Natural killer cell (primary cell): ENCODE results near the gene TSR2. TPM values are rescaled to one million over a fixed set of nuclear protein-coding genes. Genes with fewer than 3 reads are reported as not detected.

Source experiments
- ATAC-seq, 3 donors: fragments of 150-1000 bp in 2 of 3; fragments of 200-7000 bp in 1 of 3; cut with Tn5 transposase; 1 replicate in 1 of 3; 2 replicates in 2 of 3; pipeline ENCODE4 v1.10.0; 2021; ENCODE audit warnings: mild to moderate bottlenecking in 2 of 3, moderate library complexity in 2 of 3
- DNase-seq, 2 donors: peaks; one replicate each; pipeline versions ENCODE4 v3.0.0 to v3.0.0-alpha.2; 2013 to 2021; ENCODE audit warnings: mixed read lengths in 1 of 2
- H3K27ac ChIP-seq: one replicate; pipeline ENCODE4 v1.5.1; 2013; ENCODE audit warnings: mild to moderate bottlenecking, low read length
- H3K27me3 ChIP-seq: one replicate; pipeline ENCODE4 v1.6.1; 2013; ENCODE audit warnings: low read length; ENCODE audit not compliant: control insufficient read depth, insufficient read depth
- H3K36me3 ChIP-seq: one replicate; pipeline ENCODE4 v1.6.1; 2013; ENCODE audit warnings: low read length; ENCODE audit not compliant: control insufficient read depth, insufficient read depth
- H3K4me1 ChIP-seq: one replicate; pipeline ENCODE4 v1.6.1; 2013; ENCODE audit warnings: low read length; ENCODE audit not compliant: control insufficient read depth, insufficient read depth
- H3K4me3 ChIP-seq: one replicate; pipeline ENCODE4 v1.5.1; 2013; ENCODE audit warnings: low read length
- H3K9me3 ChIP-seq: one replicate; pipeline ENCODE4 v1.6.1; 2013; ENCODE audit warnings: low read length; ENCODE audit not compliant: control insufficient read depth, insufficient read depth
- H3K27ac Mint-ChIP-seq, 2 donors: one replicate each; pipeline ENCODE4 v1.8.0; 2022; ENCODE audit warnings: mild to moderate bottlenecking in 2 of 2, mixed read lengths in 2 of 2, moderate library complexity in 1 of 2
- H3K27me3 Mint-ChIP-seq, 2 donors: one replicate each; pipeline ENCODE4 v1.8.0; 2022; ENCODE audit warnings: low read depth in 2 of 2, mixed read lengths in 2 of 2
- H3K36me3 Mint-ChIP-seq: one replicate; pipeline ENCODE4 v1.8.0; 2022; ENCODE audit warnings: mixed read lengths
- H3K4me1 Mint-ChIP-seq, 2 donors: one replicate each; pipeline ENCODE4 v1.8.0; 2022; ENCODE audit warnings: mixed read lengths in 2 of 2
- H3K4me3 Mint-ChIP-seq: one replicate; pipeline ENCODE4 v1.8.0; 2022; ENCODE audit warnings: mild to moderate bottlenecking, moderate library complexity, mixed read lengths
- H3K9me3 Mint-ChIP-seq, 2 donors: one replicate each; pipeline ENCODE4 v1.8.0; 2022; ENCODE audit warnings: mixed read lengths in 2 of 2
- CTCF ChIP-seq: fragments of 200-600 bp; IDR thresholded peaks from one replicate; pipeline ENCODE4 v1.8.0; 2022; ENCODE audit warnings: antibody characterized with exemption
- WGBS: methylation state at CpG from one replicate; pipeline ENCODE4 v1.1.7; 2013; ENCODE audit warnings: missing lambda C conversion rate; ENCODE audit not compliant: insufficient coverage; 5-methylcytosine and 5-hydroxymethylcytosine counted together
- intact Hi-C: fragments of 100-400 bp; cut with micrococcal nuclease; formaldehyde crosslinking; loops from one replicate; pipeline ENCODE4 v1.14.2; 2022
- total RNA-seq, 4 donors: library from RNA; stranded (reverse); fragments of 120-200 nt in 1 of 4; gene quantifications; one replicate each; pipeline versions ENCODE4 v1.2.3 to v1.2.4, GENCODE V29; 2013 to 2022

The TSR2 gene
- total RNA-seq, 3 donors from 2014 or later (not counting 1 experiment from before 2014, with no cell fraction given), result 39.0 to 40.4 (median 40.0) TPM

- Mint-ChIP-seq H3K36me3 (no peaks in the 10 kb centered on the region), H3K9me3 (no peaks in the 10 kb centered on the region), H3K4me3 (no peak overlapping the region), H3K27ac (no peak overlapping the region), H3K27me3 (no peaks in the 10 kb centered on the region), H3K4me1 (no peaks in the 10 kb centered on the region)
- H3K4me3 ChIP-seq, result no peak overlapping the region
- no peaks in the 10 kb centered on the region for H3K4me1 ChIP-seq
- H3K27me3 ChIP-seq, result no peaks in the 10 kb centered on the region
- ATAC-seq, result no peak
- no peak overlapping the region for H3K27ac ChIP-seq
- no peaks in the 10 kb centered on the region for H3K9me3 ChIP-seq
- intact Hi-C loops, result no loop called here
- no peak for DNase-seq
- 89% methylated on average over 6 of the region's 10 CpGs for WGBS
- H3K36me3 ChIP-seq, result no peaks in the 10 kb centered on the region
- TF ChIP-seq CTCF, result no peak
Observed at GRCh38 chrX:54473993-54474859, 34.0 kb downstream of the TSR2 start.

DNA sequence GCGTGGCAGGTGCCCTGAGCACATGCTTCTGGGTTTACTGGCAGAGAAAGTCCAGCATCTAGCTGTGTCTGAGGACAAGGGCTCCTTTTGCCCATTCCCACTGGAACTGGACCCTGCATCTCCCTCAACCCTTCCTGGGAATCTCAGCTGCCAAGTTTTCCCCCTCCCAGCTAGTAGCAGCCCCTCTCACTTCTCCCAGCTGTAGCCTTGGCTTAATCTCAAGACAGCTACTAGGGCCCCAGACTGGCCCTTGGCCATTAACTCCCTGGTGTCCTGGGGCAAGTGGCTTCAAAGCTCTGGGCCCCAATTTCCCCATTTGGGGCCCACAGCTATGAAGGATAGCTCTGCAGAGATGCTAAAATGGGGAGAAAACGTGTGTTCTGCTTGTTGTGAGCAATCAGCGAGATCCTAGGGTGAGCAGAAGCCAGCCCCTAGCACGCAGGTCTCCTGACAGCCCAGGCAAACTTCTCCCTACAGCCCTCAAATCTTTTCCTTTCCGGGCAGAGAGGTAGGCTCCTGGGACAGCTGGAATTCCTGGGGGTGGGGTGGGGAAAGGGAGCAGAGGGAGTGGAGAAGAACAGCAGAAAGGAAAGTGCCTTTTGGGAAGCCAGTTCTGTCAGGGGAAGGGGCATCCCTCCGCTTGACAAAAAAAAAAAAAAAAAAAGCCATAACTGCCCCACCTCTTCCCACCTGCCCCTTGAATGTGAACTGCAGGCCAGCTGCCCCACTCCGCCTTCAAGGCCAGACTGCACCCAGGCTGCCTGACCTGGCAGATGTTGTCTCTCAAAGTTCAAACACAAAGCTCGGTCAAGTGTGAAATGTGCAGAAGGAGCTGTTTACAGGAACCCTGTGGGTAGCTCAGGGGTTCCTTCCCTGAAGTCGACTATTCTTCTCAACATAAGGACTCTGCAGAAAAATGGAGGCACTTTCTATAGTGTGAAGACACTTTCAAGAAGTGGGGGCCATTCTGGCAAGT, 39.2 kb downstream of the TSR2 start:
- intact Hi-C loops, result no loop called here
- H3K4me3 Mint-ChIP-seq, result no peak overlapping the region
- no peaks in the 10 kb centered on the region for H3K27me3 ChIP-seq
- no peaks in the 10 kb centered on the region for H3K9me3 ChIP-seq
- ATAC-seq, result no peak
- H3K4me1 Mint-ChIP-seq, result no peaks in the 10 kb centered on the region
- no peak overlapping the region for H3K27ac ChIP-seq
- no peak for TF ChIP-seq CTCF
- H3K36me3 Mint-ChIP-seq, result no peaks in the 10 kb centered on the region
- H3K4me1 ChIP-seq, result no peaks in the 10 kb centered on the region
- no peak for DNase-seq
- peaks cover 7 to 10% of the 10 kb centered on the region in 2 donors for H3K27me3 Mint-ChIP-seq
- H3K36me3 ChIP-seq, result no peaks in the 10 kb centered on the region
- no peak overlapping the region for H3K27ac Mint-ChIP-seq
- no peaks in the 10 kb centered on the region for H3K9me3 Mint-ChIP-seq
- no peak overlapping the region for H3K4me3 ChIP-seq
- 77% methylated on average over 5 of the region's 9 CpGs for WGBS

GRCh38 chrX:54482839-54483593, 42.8 kb downstream of the TSR2 start:
- no peak for ATAC-seq
- Histone ChIP-seq H3K36me3 (no peaks in the 10 kb centered on the region), H3K9me3 (no peaks in the 10 kb centered on the region), H3K27me3 (no peaks in the 10 kb centered on the region), H3K4me1 (no peaks in the 10 kb centered on the region), H3K27ac (no peak overlapping the region), H3K4me3 (no peak overlapping the region)
- no peak for TF ChIP-seq CTCF
- H3K27me3 Mint-ChIP-seq, result peaks cover 7 to 10% of the 10 kb centered on the region in 2 donors
- H3K4me1 Mint-ChIP-seq, result no peaks in the 10 kb centered on the region
- no peaks in the 10 kb centered on the region for H3K9me3 Mint-ChIP-seq
- no peaks in the 10 kb centered on the region for H3K36me3 Mint-ChIP-seq
- no peak for DNase-seq
- 90% methylated on average over 16 of the region's 21 CpGs for WGBS
- intact Hi-C loops, result no loop called here
- no peak overlapping the region for H3K27ac Mint-ChIP-seq
- no peak overlapping the region for H3K4me3 Mint-ChIP-seq
